NCI-H748 (cell line): ENCODE data around the gene ERG.

Experiments used
- DNase-seq: peaks from one replicate; lab custom pipeline; 2025; ENCODE audit not compliant: unreplicated experiment; lab: John Stamatoyannopoulos, UW

Gene ERG

GRCh38 chr21:38399103-38399502, 99.2 kb downstream of the ERG start:
- DNase-seq: no peak

- DNase-seq: no peak
These were observed 102.0 kb downstream of the ERG start for GRCh38 chr21:38396325-38396724.

GRCh38 chr21:38395581-38395980, 102.7 kb downstream of the ERG start:
- no peak for DNase-seq

- no peak for DNase-seq
These were observed 105.6 kb downstream of the ERG start for GRCh38 chr21:38392661-38393060.

- no peak for DNase-seq
These were observed 108.4 kb downstream of the ERG start for GRCh38 chr21:38389896-38390295.

GRCh38 chr21:38389354-38389676, 109.0 kb downstream of the ERG start:
- no peak for DNase-seq

GRCh38 chr21:38388647-38389353, 109.5 kb downstream of the ERG start:
- no peak for DNase-seq

- no peak for DNase-seq
These were observed 110.1 kb downstream of the ERG start for GRCh38 chr21:38388203-38388602.

GRCh38 chr21:38386967-38387366, 111.3 kb downstream of the ERG start:
- no peak for DNase-seq

GRCh38 chr21:38385427-38386175, 112.7 kb downstream of the ERG start:
- no peak for DNase-seq

GRCh38 chr21:38384675-38385426, 113.4 kb downstream of the ERG start:
- DNase-seq: no peak

- DNase-seq: no peak
These were observed 114.1 kb downstream of the ERG start for GRCh38 chr21:38384238-38384560.

- no peak for DNase-seq
These were observed 114.7 kb downstream of the ERG start for GRCh38 chr21:38383411-38384237.

- DNase-seq: no peak
These were observed 117.7 kb downstream of the ERG start for GRCh38 chr21:38380481-38381137.

GRCh38 chr21:38379147-38379546, 119.1 kb downstream of the ERG start:
- DNase-seq: no peak

GRCh38 chr21:38377165-38378088, 120.8 kb downstream of the ERG start:
- DNase-seq: no peak

GRCh38 chr21:38376693-38377092, 121.6 kb downstream of the ERG start:
- no peak for DNase-seq

GRCh38 chr21:38376235-38376634, 122.0 kb downstream of the ERG start:
- DNase-seq: no peak

GRCh38 chr21:38367646-38368045, 130.6 kb downstream of the ERG start:
- DNase-seq: no peak

- DNase-seq: no peak
These were observed 132.8 kb downstream of the ERG start for GRCh38 chr21:38365521-38365920.
